WTC11 (cell line): Measurements from ENCODE around the gene OBSCN. TPM values are rescaled to one million over a fixed set of nuclear protein-coding genes. Genes with fewer than 3 reads are reported as not detected.

Experiments
- ATAC-seq: fragments of 200-7000 bp; cut with Tn5 transposase; 2 replicates; pipeline ENCODE4 v1.10.0; 2021; ENCODE audit warnings: mild to moderate bottlenecking, moderate library complexity
- CTCF ChIA-PET: fragments of 300-600 bp; sonication (Branson Sonifier 250); formaldehyde crosslinking; loops from one replicate; lab custom pipeline; 2021; ENCODE audit warnings: antibody characterized with exemption; lab: Charles Lee
- POLR2A ChIA-PET: fragments of 350-600 bp; sonication (Branson Sonifier 250); formaldehyde crosslinking; loops from one replicate; lab custom pipeline; 2021; ENCODE audit warnings: antibody characterized with exemption; lab: Charles Lee
- DNase-seq: peaks from one replicate; pipeline ENCODE4 v3.0.0; 2021; ENCODE audit warnings: low spot score
- H3K27ac Mint-ChIP-seq: 2 replicates; pipeline ENCODE4 v1.8.0; 2021; ENCODE audit warnings: mixed read lengths
- H3K27me3 Mint-ChIP-seq: 2 replicates; pipeline ENCODE4 v1.8.0; 2021; ENCODE audit warnings: low read depth, mild to moderate bottlenecking, moderate library complexity, mixed read lengths
- H3K36me3 Mint-ChIP-seq: 2 replicates; pipeline ENCODE4 v1.8.0; 2021; ENCODE audit warnings: mixed read lengths
- H3K4me1 Mint-ChIP-seq: 2 replicates; pipeline ENCODE4 v1.8.0; 2022; ENCODE audit warnings: mixed read lengths
- H3K4me3 Mint-ChIP-seq: 2 replicates; pipeline ENCODE4 v1.8.0; 2021; ENCODE audit warnings: mild to moderate bottlenecking, moderate library complexity, mixed read lengths
- H3K9me3 Mint-ChIP-seq: 2 replicates; pipeline ENCODE4 v1.8.0; 2021; ENCODE audit warnings: mixed read lengths
- CBFB ChIP-seq: sonication (generic); formaldehyde crosslinking; IDR thresholded peaks from 2 replicates; pipeline ENCODE4 v1.8.1; 2022; ENCODE audit warnings: mild to moderate bottlenecking, low read depth, missing genetic modification reagents
- MYBL2 ChIP-seq: sonication (generic); formaldehyde crosslinking; IDR thresholded peaks from 2 replicates; pipeline ENCODE4 v1.8.1; 2023; ENCODE audit warnings: mild to moderate bottlenecking, moderate library complexity, missing genetic modification reagents
- NFE2L1 ChIP-seq: sonication (generic); formaldehyde crosslinking; IDR thresholded peaks from 2 replicates; pipeline ENCODE4 v1.8.1; 2023; ENCODE audit warnings: missing genetic modification reagents
- NR1H2 ChIP-seq: sonication (generic); formaldehyde crosslinking; IDR thresholded peaks from 2 replicates; pipeline ENCODE4 v1.9.0; 2021; ENCODE audit warnings: mild to moderate bottlenecking, moderate library complexity, missing genetic modification reagents
- SMAD4 ChIP-seq: sonication (generic); formaldehyde crosslinking; IDR thresholded peaks from 2 replicates; pipeline ENCODE4 v1.8.0; 2022; ENCODE audit warnings: mild to moderate bottlenecking, missing genetic modification reagents
- SP1 ChIP-seq: sonication (generic); formaldehyde crosslinking; conservative IDR thresholded peaks from 2 replicates; pipeline ENCODE4 v1.8.1; 2022; ENCODE audit warnings: missing genetic modification reagents
- TEAD1 ChIP-seq: sonication (generic); formaldehyde crosslinking; IDR thresholded peaks from 2 replicates; pipeline ENCODE4 v1.8.0; 2022; ENCODE audit warnings: mild to moderate bottlenecking, missing genetic modification reagents
- ZBTB21 ChIP-seq: sonication (generic); formaldehyde crosslinking; IDR thresholded peaks from 2 replicates; pipeline ENCODE4 v1.8.1; 2023; ENCODE audit warnings: mild to moderate bottlenecking, missing genetic modification reagents, borderline replicate concordance
- ZNF263 ChIP-seq: sonication (generic); formaldehyde crosslinking; IDR thresholded peaks from 2 replicates; pipeline ENCODE4 v1.8.1; 2022; ENCODE audit warnings: low read depth, mild to moderate bottlenecking, moderate library complexity, missing genetic modification reagents
- ZNF317 ChIP-seq: sonication (generic); formaldehyde crosslinking; IDR thresholded peaks from 2 replicates; pipeline ENCODE4 v1.8.1; 2023; ENCODE audit warnings: low read depth, mild to moderate bottlenecking, moderate library complexity, missing genetic modification reagents, borderline replicate concordance
- ZNF396 ChIP-seq: fragments of 250-450 bp; sonication (Bioruptor Pico); IDR thresholded peaks from 2 replicates; pipeline ENCODE4 v1.8.0; 2021; ENCODE audit warnings: mild to moderate bottlenecking, moderate library complexity, borderline replicate concordance
- total RNA-seq: library from RNA; stranded (reverse); gene quantifications from 3 replicates; pipeline ENCODE4 v1.2.3, GENCODE V29; 2021
- TF ChIP-seq, protein P1 (sequence below): sonication (generic); formaldehyde crosslinking; IDR thresholded peaks from 2 replicates; pipeline ENCODE4 v1.8.0; 2022; ENCODE audit warnings: mild to moderate bottlenecking, missing genetic modification reagents
- TF ChIP-seq, protein P2 (sequence below): sonication (generic); formaldehyde crosslinking; IDR thresholded peaks from 2 replicates; pipeline ENCODE4 v1.8.0; 2022; ENCODE audit warnings: mild to moderate bottlenecking, missing genetic modification reagents
- TF ChIP-seq, protein P3 (sequence below): sonication (generic); formaldehyde crosslinking; IDR thresholded peaks from 2 replicates; pipeline ENCODE4 v1.8.1; 2023; ENCODE audit warnings: mild to moderate bottlenecking, moderate library complexity, missing genetic modification reagents
- TF ChIP-seq, protein P4 (sequence below): fragments of 250-450 bp; sonication (Bioruptor Pico); IDR thresholded peaks from 2 replicates; pipeline ENCODE4 v1.8.0; 2021; ENCODE audit warnings: mild to moderate bottlenecking
- TF ChIP-seq, protein P5 (sequence below): fragments of 250-450 bp; sonication (Bioruptor Pico); conservative IDR thresholded peaks from 2 replicates; pipeline ENCODE4 v1.9.0; 2021; ENCODE audit warnings: mild to moderate bottlenecking
- TF ChIP-seq, protein P6 (sequence below): sonication (generic); formaldehyde crosslinking; IDR thresholded peaks from 2 replicates; pipeline ENCODE4 v1.8.0; 2023; ENCODE audit warnings: mild to moderate bottlenecking, missing genetic modification reagents

OBSCN gene
- total RNA-seq, 1 experiment from 2014 or later, result 38.8 TPM

DNA sequence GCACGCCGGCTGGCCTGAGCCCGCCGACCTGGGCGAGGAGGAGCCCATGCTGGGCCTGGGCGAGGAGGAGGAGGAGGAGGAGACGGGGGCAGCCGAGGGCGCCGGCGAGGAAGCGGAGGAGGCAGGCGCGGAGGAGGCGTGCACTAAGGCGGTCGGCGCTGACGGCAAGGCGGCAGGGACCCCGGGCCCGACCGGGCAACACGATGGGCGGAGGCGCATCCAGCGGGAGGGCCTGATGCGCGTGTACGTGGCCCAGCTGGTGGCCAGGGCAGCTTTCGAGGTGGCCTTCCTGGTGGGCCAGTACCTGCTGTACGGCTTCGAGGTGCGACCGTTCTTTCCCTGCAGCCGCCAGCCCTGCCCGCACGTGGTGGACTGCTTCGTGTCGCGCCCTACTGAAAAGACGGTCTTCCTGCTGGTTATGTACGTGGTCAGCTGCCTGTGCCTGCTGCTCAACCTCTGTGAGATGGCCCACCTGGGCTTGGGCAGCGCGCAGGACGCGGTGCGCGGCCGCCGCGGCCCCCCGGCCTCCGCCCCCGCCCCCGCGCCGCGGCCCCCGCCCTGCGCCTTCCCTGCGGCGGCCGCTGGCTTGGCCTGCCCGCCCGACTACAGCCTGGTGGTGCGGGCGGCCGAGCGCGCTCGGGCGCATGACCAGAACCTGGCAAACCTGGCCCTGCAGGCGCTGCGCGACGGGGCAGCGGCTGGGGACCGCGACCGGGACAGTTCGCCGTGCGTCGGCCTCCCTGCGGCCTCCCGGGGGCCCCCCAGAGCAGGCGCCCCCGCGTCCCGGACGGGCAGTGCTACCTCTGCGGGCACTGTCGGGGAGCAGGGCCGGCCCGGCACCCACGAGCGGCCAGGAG is 49.5 kb upstream of the OBSCN start (continued):
- TF ChIP-seq, protein P1, sequence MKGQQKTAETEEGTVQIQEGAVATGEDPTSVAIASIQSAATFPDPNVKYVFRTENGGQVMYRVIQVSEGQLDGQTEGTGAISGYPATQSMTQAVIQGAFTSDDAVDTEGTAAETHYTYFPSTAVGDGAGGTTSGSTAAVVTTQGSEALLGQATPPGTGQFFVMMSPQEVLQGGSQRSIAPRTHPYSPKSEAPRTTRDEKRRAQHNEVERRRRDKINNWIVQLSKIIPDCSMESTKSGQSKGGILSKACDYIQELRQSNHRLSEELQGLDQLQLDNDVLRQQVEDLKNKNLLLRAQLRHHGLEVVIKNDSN, result no peak
- TF ChIP-seq, protein P2, sequence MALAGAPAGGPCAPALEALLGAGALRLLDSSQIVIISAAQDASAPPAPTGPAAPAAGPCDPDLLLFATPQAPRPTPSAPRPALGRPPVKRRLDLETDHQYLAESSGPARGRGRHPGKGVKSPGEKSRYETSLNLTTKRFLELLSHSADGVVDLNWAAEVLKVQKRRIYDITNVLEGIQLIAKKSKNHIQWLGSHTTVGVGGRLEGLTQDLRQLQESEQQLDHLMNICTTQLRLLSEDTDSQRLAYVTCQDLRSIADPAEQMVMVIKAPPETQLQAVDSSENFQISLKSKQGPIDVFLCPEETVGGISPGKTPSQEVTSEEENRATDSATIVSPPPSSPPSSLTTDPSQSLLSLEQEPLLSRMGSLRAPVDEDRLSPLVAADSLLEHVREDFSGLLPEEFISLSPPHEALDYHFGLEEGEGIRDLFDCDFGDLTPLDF (CRISPR knock-in tag), result no peak
- TF ChIP-seq TEAD1 (CRISPR knock-in tag) (no peak), ZNF396 (CRISPR knock-in tag) (no peak), SP1 (CRISPR knock-in tag) (no peak), ZBTB21 (CRISPR knock-in tag) (no peak), ZNF317 (no peak), NFE2L1 (CRISPR knock-in tag) (no peak)
- TF ChIP-seq, protein P3, sequence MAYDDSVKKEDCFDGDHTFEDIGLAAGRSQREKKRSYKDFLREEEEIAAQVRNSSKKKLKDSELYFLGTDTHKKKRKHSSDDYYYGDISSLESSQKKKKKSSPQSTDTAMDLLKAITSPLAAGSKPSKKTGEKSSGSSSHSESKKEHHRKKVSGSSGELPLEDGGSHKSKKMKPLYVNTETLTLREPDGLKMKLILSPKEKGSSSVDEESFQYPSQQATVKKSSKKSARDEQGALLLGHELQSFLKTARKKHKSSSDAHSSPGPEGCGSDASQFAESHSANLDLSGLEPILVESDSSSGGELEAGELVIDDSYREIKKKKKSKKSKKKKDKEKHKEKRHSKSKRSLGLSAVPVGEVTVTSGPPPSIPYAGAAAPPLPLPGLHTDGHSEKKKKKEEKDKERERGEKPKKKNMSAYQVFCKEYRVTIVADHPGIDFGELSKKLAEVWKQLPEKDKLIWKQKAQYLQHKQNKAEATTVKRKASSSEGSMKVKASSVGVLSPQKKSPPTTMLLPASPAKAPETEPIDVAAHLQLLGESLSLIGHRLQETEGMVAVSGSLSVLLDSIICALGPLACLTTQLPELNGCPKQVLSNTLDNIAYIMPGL (CRISPR knock-in tag), result no peak

DNA sequence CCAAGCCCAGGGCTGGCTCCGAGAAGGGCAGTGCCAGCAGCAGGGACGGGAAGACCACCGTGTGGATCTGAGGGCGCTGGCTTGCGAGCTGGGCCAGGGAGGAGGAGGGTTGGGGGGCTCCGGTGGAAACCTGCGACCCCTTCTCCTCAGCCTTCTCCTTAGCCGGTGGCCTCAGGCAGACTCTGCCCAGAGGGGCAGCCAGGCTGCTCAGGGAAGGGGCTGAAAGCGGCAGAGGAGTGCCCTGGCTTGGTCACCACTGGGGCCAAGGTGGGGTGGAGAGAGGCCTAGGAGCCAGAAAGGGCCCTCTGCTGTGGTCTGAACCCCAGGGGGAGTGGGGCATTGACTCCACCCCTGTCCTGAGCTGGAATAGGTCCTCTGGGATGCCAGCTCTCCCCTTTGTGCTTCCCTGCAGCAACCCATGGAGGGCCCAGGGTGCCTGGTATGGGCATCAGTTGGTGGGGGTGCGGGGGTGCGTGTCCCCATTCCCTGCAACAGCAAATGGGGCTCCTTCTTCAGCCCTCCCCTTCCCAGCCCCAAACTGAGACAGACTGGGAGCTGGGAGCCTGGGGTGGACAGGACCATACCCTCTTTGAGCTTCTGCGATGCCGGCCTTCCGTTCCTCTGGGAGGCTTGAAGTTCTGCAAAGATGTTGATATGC is 48.7 kb upstream of the OBSCN start:
- TF ChIP-seq, protein P4, sequence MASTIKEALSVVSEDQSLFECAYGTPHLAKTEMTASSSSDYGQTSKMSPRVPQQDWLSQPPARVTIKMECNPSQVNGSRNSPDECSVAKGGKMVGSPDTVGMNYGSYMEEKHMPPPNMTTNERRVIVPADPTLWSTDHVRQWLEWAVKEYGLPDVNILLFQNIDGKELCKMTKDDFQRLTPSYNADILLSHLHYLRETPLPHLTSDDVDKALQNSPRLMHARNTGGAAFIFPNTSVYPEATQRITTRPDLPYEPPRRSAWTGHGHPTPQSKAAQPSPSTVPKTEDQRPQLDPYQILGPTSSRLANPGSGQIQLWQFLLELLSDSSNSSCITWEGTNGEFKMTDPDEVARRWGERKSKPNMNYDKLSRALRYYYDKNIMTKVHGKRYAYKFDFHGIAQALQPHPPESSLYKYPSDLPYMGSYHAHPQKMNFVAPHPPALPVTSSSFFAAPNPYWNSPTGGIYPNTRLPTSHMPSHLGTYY (CRISPR knock-in tag), result no peak
- TF ChIP-seq, protein P5, sequence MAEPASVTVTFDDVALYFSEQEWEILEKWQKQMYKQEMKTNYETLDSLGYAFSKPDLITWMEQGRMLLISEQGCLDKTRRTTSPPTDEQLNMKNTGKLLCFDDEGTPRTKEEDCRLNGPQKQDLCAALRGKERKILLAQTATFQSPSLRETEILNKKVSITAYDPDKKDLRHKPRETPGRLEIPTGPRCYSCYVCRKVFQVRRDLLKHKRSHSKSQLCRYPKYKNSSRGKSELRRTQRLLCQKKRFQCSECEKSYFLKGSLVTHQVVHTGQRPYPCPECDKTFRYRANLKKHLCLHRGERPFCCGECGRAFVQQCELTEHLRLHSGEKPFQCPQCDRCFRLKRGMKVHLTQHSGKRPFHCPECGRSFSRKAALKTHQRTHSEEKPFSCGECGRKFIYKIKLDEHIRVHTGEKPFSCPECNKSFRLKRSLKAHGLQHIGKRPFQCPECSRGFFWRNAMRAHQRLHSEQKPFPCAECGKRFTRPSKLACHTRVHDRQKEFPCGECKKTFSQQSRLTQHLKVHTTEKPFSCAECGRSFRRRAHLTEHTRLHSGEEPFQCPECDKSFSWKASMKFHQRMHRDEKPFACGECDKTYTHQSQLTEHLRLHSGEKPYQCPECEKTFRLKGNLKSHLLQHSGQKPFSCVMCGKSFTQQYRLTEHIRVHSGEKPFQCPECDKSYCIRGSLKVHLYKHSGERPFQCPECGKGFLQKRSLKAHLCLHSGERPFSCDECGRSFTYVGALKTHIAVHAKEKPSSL, result no peak
- TF ChIP-seq ZNF263 (no peak), CBFB (CRISPR knock-in tag) (no peak), MYBL2 (CRISPR knock-in tag) (no peak), NR1H2 (CRISPR knock-in tag) (no peak), SMAD4 (CRISPR knock-in tag) (no peak)
- TF ChIP-seq, protein P6, sequence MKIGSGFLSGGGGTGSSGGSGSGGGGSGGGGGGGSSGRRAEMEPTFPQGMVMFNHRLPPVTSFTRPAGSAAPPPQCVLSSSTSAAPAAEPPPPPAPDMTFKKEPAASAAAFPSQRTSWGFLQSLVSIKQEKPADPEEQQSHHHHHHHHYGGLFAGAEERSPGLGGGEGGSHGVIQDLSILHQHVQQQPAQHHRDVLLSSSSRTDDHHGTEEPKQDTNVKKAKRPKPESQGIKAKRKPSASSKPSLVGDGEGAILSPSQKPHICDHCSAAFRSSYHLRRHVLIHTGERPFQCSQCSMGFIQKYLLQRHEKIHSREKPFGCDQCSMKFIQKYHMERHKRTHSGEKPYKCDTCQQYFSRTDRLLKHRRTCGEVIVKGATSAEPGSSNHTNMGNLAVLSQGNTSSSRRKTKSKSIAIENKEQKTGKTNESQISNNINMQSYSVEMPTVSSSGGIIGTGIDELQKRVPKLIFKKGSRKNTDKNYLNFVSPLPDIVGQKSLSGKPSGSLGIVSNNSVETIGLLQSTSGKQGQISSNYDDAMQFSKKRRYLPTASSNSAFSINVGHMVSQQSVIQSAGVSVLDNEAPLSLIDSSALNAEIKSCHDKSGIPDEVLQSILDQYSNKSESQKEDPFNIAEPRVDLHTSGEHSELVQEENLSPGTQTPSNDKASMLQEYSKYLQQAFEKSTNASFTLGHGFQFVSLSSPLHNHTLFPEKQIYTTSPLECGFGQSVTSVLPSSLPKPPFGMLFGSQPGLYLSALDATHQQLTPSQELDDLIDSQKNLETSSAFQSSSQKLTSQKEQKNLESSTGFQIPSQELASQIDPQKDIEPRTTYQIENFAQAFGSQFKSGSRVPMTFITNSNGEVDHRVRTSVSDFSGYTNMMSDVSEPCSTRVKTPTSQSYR (CRISPR knock-in tag), result no peak
- Mint-ChIP-seq H3K4me3 (no peak overlapping the region), H3K9me3 (no peaks in the 10 kb centered on the region), H3K36me3 (no peaks in the 10 kb centered on the region), H3K4me1 (peaks cover 5% of the 10 kb centered on the region; the same call in 1 of the 2 replicates), H3K27me3 (peaks cover 22% of the 10 kb centered on the region), H3K27ac (no peak overlapping the region)
- DNase-seq (no peak), ATAC-seq (no peak)
- POLR2A ChIA-PET, result interaction anchor here (0.6 kb wide), 1 partner anchor 42 kb away, joined by 3 read pairs; no protein-coding TSS in a partner anchor
- CTCF ChIA-PET, result interaction anchor here (1.5 kb wide), 1 partner anchor 28 kb away, joined by 6 read pairs; no protein-coding TSS in a partner anchor
